ENCODE results near the gene GPC6. TPM values are rescaled to one million over a fixed set of nuclear protein-coding genes. Genes with fewer than 3 reads are reported as not detected.

Gene GPC6
- total RNA-seq, 2 donors from 2014 or later = 1.6 to 4.0 TPM

DNA sequence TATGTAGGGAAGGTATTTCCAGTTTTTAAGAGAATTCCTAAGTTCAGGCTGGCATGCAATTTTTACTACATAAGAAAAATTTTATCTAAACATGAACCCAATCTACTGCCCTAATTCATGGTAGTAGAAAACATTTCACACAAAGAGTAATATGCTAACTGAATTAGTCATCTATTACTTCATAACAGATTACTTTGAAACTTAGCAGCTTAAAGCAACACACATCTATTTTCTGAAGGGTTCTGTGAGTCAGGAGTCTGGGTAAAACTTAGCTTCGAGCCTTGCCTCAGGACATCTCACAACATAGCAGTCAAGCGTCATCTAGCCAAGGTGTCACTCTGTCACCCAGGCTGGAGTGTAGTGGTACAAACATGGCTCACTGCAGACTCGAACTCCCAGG is 715.4 kb downstream of the GPC6 start:
- H3K4me1 ChIP-seq = no peaks in the 10 kb centered on the region
- H3K4me3 ChIP-seq = no peak overlapping the region
- ATAC-seq (no peak), DNase-seq (no peak)
- no peaks in the 10 kb centered on the region for H3K9me3 ChIP-seq
- TF ChIP-seq POLR2A (IDR thresholded peaks at IDR 0.05) = no peak
- TF ChIP-seq, protein P1, sequence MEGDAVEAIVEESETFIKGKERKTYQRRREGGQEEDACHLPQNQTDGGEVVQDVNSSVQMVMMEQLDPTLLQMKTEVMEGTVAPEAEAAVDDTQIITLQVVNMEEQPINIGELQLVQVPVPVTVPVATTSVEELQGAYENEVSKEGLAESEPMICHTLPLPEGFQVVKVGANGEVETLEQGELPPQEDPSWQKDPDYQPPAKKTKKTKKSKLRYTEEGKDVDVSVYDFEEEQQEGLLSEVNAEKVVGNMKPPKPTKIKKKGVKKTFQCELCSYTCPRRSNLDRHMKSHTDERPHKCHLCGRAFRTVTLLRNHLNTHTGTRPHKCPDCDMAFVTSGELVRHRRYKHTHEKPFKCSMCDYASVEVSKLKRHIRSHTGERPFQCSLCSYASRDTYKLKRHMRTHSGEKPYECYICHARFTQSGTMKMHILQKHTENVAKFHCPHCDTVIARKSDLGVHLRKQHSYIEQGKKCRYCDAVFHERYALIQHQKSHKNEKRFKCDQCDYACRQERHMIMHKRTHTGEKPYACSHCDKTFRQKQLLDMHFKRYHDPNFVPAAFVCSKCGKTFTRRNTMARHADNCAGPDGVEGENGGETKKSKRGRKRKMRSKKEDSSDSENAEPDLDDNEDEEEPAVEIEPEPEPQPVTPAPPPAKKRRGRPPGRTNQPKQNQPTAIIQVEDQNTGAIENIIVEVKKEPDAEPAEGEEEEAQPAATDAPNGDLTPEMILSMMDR (IDR thresholded peaks at IDR 0.05) = no peak
- intact Hi-C loops (cut with DNase I) = no loop called here
- no peak overlapping the region for H3K27ac ChIP-seq
- H3K36me3 ChIP-seq (replicated peaks in 1 of 2; ENCODE audit: insufficient read depth in 1 of 2, low read depth in 2 of 2) = no peaks in the 10 kb centered on the region
- no peaks in the 10 kb centered on the region for H3K27me3 ChIP-seq
- 59 to 69% methylated on average over 3 of the region's 3 CpGs for WGBS, 2 donors

DNA sequence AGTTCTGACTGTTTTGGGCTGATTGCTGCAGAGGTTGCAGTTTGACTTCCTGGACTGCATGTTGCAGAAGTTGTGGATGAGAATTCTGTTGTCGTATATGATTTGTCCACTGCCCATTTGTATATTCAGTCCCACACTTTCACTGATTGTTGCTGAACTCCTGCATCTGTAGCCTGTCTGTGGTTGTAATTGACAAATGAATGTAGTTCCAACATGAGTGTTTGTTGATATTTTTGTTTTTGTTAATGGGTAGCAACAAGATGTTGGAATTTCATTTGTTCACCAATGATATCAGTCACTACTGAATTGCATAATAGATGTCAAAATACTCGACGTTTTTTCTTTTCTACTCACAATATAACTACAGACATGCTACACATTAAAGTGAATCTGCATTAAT is 719.0 kb downstream of the GPC6 start:
- Histone ChIP-seq H3K4me1 (no peaks in the 10 kb centered on the region), H3K27ac (no peak overlapping the region), H3K4me3 (no peak overlapping the region), H3K27me3 (no peaks in the 10 kb centered on the region), H3K36me3 (replicated peaks in 1 of 2; ENCODE audit: insufficient read depth in 1 of 2, low read depth in 2 of 2) (no peaks in the 10 kb centered on the region), H3K9me3 (no peaks in the 10 kb centered on the region)
- TF ChIP-seq, protein P1 (IDR thresholded peaks at IDR 0.05) = no peak
- no peak for TF ChIP-seq POLR2A (IDR thresholded peaks at IDR 0.05)
- intact Hi-C loops (cut with DNase I) = no loop called here
- 43 to 54% methylated on average over 3 of the region's 3 CpGs for WGBS, 2 donors
- DNase-seq = no peak
- ATAC-seq = no peak

GRCh38 chr13:93946994-93947393 is 720.4 kb downstream of the GPC6 start:
- DNase-seq (no peak), ATAC-seq (no peak)
- Histone ChIP-seq H3K36me3 (replicated peaks in 1 of 2; ENCODE audit: insufficient read depth in 1 of 2, low read depth in 2 of 2) (no peaks in the 10 kb centered on the region), H3K4me1 (no peaks in the 10 kb centered on the region), H3K27me3 (no peaks in the 10 kb centered on the region), H3K27ac (no peak overlapping the region), H3K4me3 (no peak overlapping the region), H3K9me3 (no peaks in the 10 kb centered on the region)
- no peak for TF ChIP-seq POLR2A (IDR thresholded peaks at IDR 0.05)
- TF ChIP-seq, protein P1 (IDR thresholded peaks at IDR 0.05) = no peak
- WGBS, 2 donors = 80 to 81% methylated on average over 3 of the region's 3 CpGs
- intact Hi-C loops (cut with DNase I) = no loop called here

GRCh38 chr13:93947651-93948050 is 721.0 kb downstream of the GPC6 start:
- WGBS, 2 donors = 83 to 88% methylated on average over 5 of the region's 5 CpGs
- H3K27ac ChIP-seq = no peak overlapping the region
- no peak overlapping the region for H3K4me3 ChIP-seq
- H3K4me1 ChIP-seq = no peaks in the 10 kb centered on the region
- no peaks in the 10 kb centered on the region for H3K9me3 ChIP-seq
- DNase-seq = no peak
- no peaks in the 10 kb centered on the region for H3K27me3 ChIP-seq
- no peak for TF ChIP-seq POLR2A (IDR thresholded peaks at IDR 0.05)
- TF ChIP-seq, protein P1 (IDR thresholded peaks at IDR 0.05) = no peak
- intact Hi-C loops (cut with DNase I) = no loop called here
- no peak for ATAC-seq
- H3K36me3 ChIP-seq (replicated peaks in 1 of 2; ENCODE audit: insufficient read depth in 1 of 2, low read depth in 2 of 2) = no peaks in the 10 kb centered on the region

DNA sequence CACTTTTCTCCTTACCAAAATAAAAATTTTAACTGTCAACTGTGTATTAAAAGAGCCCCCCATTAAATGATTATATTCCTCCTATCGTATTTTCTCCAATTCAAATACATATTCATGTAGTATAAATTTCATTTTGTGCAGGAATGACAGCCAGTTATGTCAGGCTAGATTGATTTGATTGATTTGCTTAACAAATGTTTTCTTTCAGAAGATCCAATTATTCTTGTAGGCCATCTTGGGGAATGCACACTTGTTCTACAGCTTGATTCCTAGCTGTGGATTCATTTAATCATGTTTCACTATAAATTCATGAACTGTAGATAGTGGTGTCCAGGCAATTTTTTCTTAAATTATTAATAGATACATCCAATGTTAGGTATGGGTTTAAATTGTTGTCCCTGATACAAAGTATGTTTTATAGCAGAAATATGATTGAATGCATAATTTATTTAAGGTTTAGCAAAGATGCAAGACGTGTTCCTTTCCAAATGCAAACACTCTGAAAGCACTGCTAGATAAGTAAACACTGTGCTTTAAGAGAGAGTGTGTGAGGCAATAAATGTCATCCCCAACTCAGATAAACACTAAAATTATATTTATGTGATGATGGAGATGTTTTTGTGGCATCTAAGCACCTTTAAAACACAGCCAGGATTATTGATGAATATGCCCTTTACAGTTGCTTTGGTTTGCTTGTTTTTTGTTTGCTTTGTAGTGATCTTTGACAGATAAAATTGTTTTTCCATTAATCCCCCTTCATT is 721.7 kb downstream of the GPC6 start:
- no peaks in the 10 kb centered on the region for H3K36me3 ChIP-seq (replicated peaks in 1 of 2; ENCODE audit: insufficient read depth in 1 of 2, low read depth in 2 of 2)
- WGBS, 2 donors = 46 to 48% methylated on average over 2 of the region's 2 CpGs
- intact Hi-C loops (cut with DNase I) = no loop called here
- DNase-seq = no peak
- no peaks in the 10 kb centered on the region for H3K4me1 ChIP-seq
- ATAC-seq = no peak
- H3K9me3 ChIP-seq = no peaks in the 10 kb centered on the region
- no peaks in the 10 kb centered on the region for H3K27me3 ChIP-seq
- no peak overlapping the region for H3K27ac ChIP-seq
- no peak for TF ChIP-seq POLR2A (IDR thresholded peaks at IDR 0.05)
- TF ChIP-seq, protein P1 (IDR thresholded peaks at IDR 0.05) = no peak
- no peak overlapping the region for H3K4me3 ChIP-seq
